WTC11 (cell line): Measurements from ENCODE around the gene MRPL33. TPM values are rescaled to one million over a fixed set of nuclear protein-coding genes. Genes with fewer than 3 reads are reported as not detected.

ENCODE experiments used
- ATAC-seq: fragments of 200-7000 bp; cut with Tn5 transposase; 2 replicates; pipeline ENCODE4 v1.10.0; 2021; ENCODE audit warnings: mild to moderate bottlenecking, moderate library complexity
- CTCF ChIA-PET: fragments of 300-600 bp; sonication (Branson Sonifier 250); formaldehyde crosslinking; loops from one replicate; lab custom pipeline; 2021; ENCODE audit warnings: antibody characterized with exemption; lab: Charles Lee
- POLR2A ChIA-PET: fragments of 350-600 bp; sonication (Branson Sonifier 250); formaldehyde crosslinking; loops from one replicate; lab custom pipeline; 2021; ENCODE audit warnings: antibody characterized with exemption; lab: Charles Lee
- DNase-seq: peaks from one replicate; pipeline ENCODE4 v3.0.0; 2021; ENCODE audit warnings: low spot score
- H3K27ac Mint-ChIP-seq: 2 replicates; pipeline ENCODE4 v1.8.0; 2021; ENCODE audit warnings: mixed read lengths
- H3K27me3 Mint-ChIP-seq: 2 replicates; pipeline ENCODE4 v1.8.0; 2021; ENCODE audit warnings: low read depth, mild to moderate bottlenecking, moderate library complexity, mixed read lengths
- H3K36me3 Mint-ChIP-seq: 2 replicates; pipeline ENCODE4 v1.8.0; 2021; ENCODE audit warnings: mixed read lengths
- H3K4me1 Mint-ChIP-seq: 2 replicates; pipeline ENCODE4 v1.8.0; 2022; ENCODE audit warnings: mixed read lengths
- H3K4me3 Mint-ChIP-seq: 2 replicates; pipeline ENCODE4 v1.8.0; 2021; ENCODE audit warnings: mild to moderate bottlenecking, moderate library complexity, mixed read lengths
- H3K9me3 Mint-ChIP-seq: 2 replicates; pipeline ENCODE4 v1.8.0; 2021; ENCODE audit warnings: mixed read lengths
- CREM ChIP-seq: sonication (generic); formaldehyde crosslinking; IDR thresholded peaks from 2 replicates; pipeline ENCODE4 v1.8.1; 2022; ENCODE audit warnings: mild to moderate bottlenecking, missing genetic modification reagents, moderate library complexity
- ELF4 ChIP-seq: sonication (generic); formaldehyde crosslinking; IDR thresholded peaks from 2 replicates; pipeline ENCODE4 v1.8.1; 2022; ENCODE audit warnings: low read depth, mild to moderate bottlenecking, moderate library complexity, missing genetic modification reagents
- ETV6 ChIP-seq: sonication (generic); formaldehyde crosslinking; IDR thresholded peaks from 2 replicates; pipeline ENCODE4 v1.8.1; 2022; ENCODE audit warnings: mild to moderate bottlenecking, missing genetic modification reagents
- FOXJ3 ChIP-seq: sonication (generic); formaldehyde crosslinking; IDR thresholded peaks from 2 replicates; pipeline ENCODE4 v1.9.0; 2021; ENCODE audit warnings: missing genetic modification reagents, mild to moderate bottlenecking, borderline replicate concordance
- GABPB1 ChIP-seq: sonication (generic); formaldehyde crosslinking; IDR thresholded peaks from 2 replicates; pipeline ENCODE4 v1.8.1; 2023; ENCODE audit warnings: mild to moderate bottlenecking, missing genetic modification reagents
- GRHL2 ChIP-seq: fragments of 250-450 bp; sonication (Bioruptor Pico); IDR thresholded peaks from 2 replicates; pipeline ENCODE4 v1.8.0; 2022; ENCODE audit warnings: mild to moderate bottlenecking, moderate library complexity; ENCODE audit not compliant: insufficient replicate concordance, severe bottlenecking
- HMGA2 ChIP-seq: fragments of 250-450 bp; sonication (Bioruptor Pico); IDR thresholded peaks from 2 replicates; pipeline ENCODE4 v1.4.0; 2021; ENCODE audit warnings: mild to moderate bottlenecking, moderate library complexity
- IRF2 ChIP-seq: sonication (generic); formaldehyde crosslinking; IDR thresholded peaks from 2 replicates; pipeline ENCODE4 v1.8.0; 2022; ENCODE audit warnings: low read depth, missing genetic modification reagents, borderline replicate concordance
- JAZF1 ChIP-seq: fragments of 250-450 bp; sonication (Bioruptor Pico); IDR thresholded peaks from 2 replicates; pipeline ENCODE4 v1.9.0; 2021; ENCODE audit warnings: moderate library complexity, mild to moderate bottlenecking, inconsistent platforms
- MYBL2 ChIP-seq: sonication (generic); formaldehyde crosslinking; IDR thresholded peaks from 2 replicates; pipeline ENCODE4 v1.8.1; 2023; ENCODE audit warnings: mild to moderate bottlenecking, moderate library complexity, missing genetic modification reagents
- NR2C2 ChIP-seq: sonication (generic); formaldehyde crosslinking; IDR thresholded peaks from 2 replicates; pipeline ENCODE4 v1.8.0; 2022; ENCODE audit warnings: mild to moderate bottlenecking, missing genetic modification reagents
- NR3C1 ChIP-seq: sonication (generic); formaldehyde crosslinking; conservative IDR thresholded peaks from 2 replicates; pipeline ENCODE4 v1.8.1; 2023; ENCODE audit warnings: low read depth, mild to moderate bottlenecking, missing genetic modification reagents
- SMAD4 ChIP-seq: sonication (generic); formaldehyde crosslinking; IDR thresholded peaks from 2 replicates; pipeline ENCODE4 v1.8.0; 2022; ENCODE audit warnings: mild to moderate bottlenecking, missing genetic modification reagents
- TEAD4 ChIP-seq: sonication (generic); formaldehyde crosslinking; IDR thresholded peaks from 2 replicates; pipeline ENCODE4 v1.8.0; 2022; ENCODE audit warnings: mild to moderate bottlenecking, missing genetic modification reagents
- TP53 ChIP-seq: sonication (generic); formaldehyde crosslinking; IDR thresholded peaks from 2 replicates; pipeline ENCODE4 v1.8.1; 2023; ENCODE audit warnings: mild to moderate bottlenecking, missing genetic modification reagents
- ZNF263 ChIP-seq: sonication (generic); formaldehyde crosslinking; IDR thresholded peaks from 2 replicates; pipeline ENCODE4 v1.8.1; 2022; ENCODE audit warnings: low read depth, mild to moderate bottlenecking, moderate library complexity, missing genetic modification reagents
- ZNF317 ChIP-seq: sonication (generic); formaldehyde crosslinking; IDR thresholded peaks from 2 replicates; pipeline ENCODE4 v1.8.1; 2023; ENCODE audit warnings: low read depth, mild to moderate bottlenecking, moderate library complexity, missing genetic modification reagents, borderline replicate concordance
- ZNF396 ChIP-seq: fragments of 250-450 bp; sonication (Bioruptor Pico); IDR thresholded peaks from 2 replicates; pipeline ENCODE4 v1.8.0; 2021; ENCODE audit warnings: mild to moderate bottlenecking, moderate library complexity, borderline replicate concordance
- total RNA-seq: library from RNA; stranded (reverse); gene quantifications from 3 replicates; pipeline ENCODE4 v1.2.3, GENCODE V29; 2021
- TF ChIP-seq, protein P1 (sequence below): fragments of 250-450 bp; sonication (Bioruptor Pico); conservative IDR thresholded peaks from 2 replicates; pipeline ENCODE4 v1.9.0; 2021; ENCODE audit warnings: mild to moderate bottlenecking
- TF ChIP-seq, protein P2 (sequence below): sonication (generic); formaldehyde crosslinking; IDR thresholded peaks from 2 replicates; pipeline ENCODE4 v1.8.0; 2022; ENCODE audit warnings: mild to moderate bottlenecking, missing genetic modification reagents
- TF ChIP-seq, protein P3 (sequence below): sonication (generic); formaldehyde crosslinking; IDR thresholded peaks from 2 replicates; pipeline ENCODE4 v1.8.1; 2022; ENCODE audit warnings: mild to moderate bottlenecking, moderate library complexity, missing genetic modification reagents
- TF ChIP-seq, protein P4 (sequence below): sonication (generic); formaldehyde crosslinking; IDR thresholded peaks from 2 replicates; pipeline ENCODE4 v1.8.1; 2022; ENCODE audit warnings: low read depth, missing genetic modification reagents, borderline replicate concordance
- TF ChIP-seq, protein P5 (sequence below): sonication (generic); formaldehyde crosslinking; IDR thresholded peaks from 2 replicates; pipeline ENCODE4 v1.8.1; 2023; ENCODE audit warnings: mild to moderate bottlenecking, missing genetic modification reagents, moderate library complexity
- TF ChIP-seq, protein P6 (sequence below): sonication (generic); formaldehyde crosslinking; IDR thresholded peaks from 2 replicates; pipeline ENCODE4 v1.8.1; 2023; ENCODE audit warnings: mild to moderate bottlenecking, missing genetic modification reagents

MRPL33 gene
- total RNA-seq, 1 experiment from 2014 or later: 52.5 TPM

DNA sequence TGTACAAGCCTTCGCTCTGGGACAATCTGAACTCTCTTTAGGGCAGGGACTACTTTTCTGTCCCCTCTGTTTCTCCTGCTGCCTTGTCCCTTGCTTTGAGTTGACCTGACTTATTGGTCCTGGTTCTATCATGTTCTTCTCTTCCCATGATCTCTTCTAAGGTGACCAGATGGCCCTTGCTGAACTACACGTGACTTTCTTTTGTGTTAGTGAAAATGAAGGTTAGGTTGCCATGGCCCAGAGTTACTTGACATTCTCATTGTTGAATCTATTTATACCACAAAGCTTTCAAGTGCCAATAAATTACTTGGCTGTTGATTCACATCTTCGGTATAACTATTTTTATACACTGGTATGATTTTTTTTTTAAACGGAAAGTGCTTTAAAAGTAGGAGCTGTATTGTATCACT is 24.4 kb downstream of the MRPL33 start:
- POLR2A ChIA-PET: no interaction called here
- H3K27me3 Mint-ChIP-seq: peaks cover 4% of the 10 kb centered on the region; the same call in 1 of the 2 replicates
- H3K27ac Mint-ChIP-seq: no peak overlapping the region
- H3K4me3 Mint-ChIP-seq: no peak overlapping the region
- no peaks in the 10 kb centered on the region for H3K36me3 Mint-ChIP-seq
- no peak for ATAC-seq
- H3K4me1 Mint-ChIP-seq: no peaks in the 10 kb centered on the region
- no peak for DNase-seq
- no peaks in the 10 kb centered on the region for H3K9me3 Mint-ChIP-seq
- CTCF ChIA-PET: no interaction called here
- no peak for TF ChIP-seq IRF2 (CRISPR knock-in tag)
- TF ChIP-seq ETV6 (CRISPR knock-in tag): no peak
- no peak for TF ChIP-seq HMGA2
- TF ChIP-seq TEAD4 (CRISPR knock-in tag): no peak
- no peak for TF ChIP-seq CREM (CRISPR knock-in tag)
- TF ChIP-seq, protein P1, sequence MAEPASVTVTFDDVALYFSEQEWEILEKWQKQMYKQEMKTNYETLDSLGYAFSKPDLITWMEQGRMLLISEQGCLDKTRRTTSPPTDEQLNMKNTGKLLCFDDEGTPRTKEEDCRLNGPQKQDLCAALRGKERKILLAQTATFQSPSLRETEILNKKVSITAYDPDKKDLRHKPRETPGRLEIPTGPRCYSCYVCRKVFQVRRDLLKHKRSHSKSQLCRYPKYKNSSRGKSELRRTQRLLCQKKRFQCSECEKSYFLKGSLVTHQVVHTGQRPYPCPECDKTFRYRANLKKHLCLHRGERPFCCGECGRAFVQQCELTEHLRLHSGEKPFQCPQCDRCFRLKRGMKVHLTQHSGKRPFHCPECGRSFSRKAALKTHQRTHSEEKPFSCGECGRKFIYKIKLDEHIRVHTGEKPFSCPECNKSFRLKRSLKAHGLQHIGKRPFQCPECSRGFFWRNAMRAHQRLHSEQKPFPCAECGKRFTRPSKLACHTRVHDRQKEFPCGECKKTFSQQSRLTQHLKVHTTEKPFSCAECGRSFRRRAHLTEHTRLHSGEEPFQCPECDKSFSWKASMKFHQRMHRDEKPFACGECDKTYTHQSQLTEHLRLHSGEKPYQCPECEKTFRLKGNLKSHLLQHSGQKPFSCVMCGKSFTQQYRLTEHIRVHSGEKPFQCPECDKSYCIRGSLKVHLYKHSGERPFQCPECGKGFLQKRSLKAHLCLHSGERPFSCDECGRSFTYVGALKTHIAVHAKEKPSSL: no peak
- no peak for TF ChIP-seq ZNF317 (CRISPR knock-in tag)
- TF ChIP-seq SMAD4: no peak
- TF ChIP-seq ELF4 (CRISPR knock-in tag): no peak
- TF ChIP-seq GRHL2 (CRISPR knock-in tag): no peak
- no peak for TF ChIP-seq GABPB1 (CRISPR knock-in tag)
- TF ChIP-seq FOXJ3 (CRISPR knock-in tag): no peak
- TF ChIP-seq, protein P2, sequence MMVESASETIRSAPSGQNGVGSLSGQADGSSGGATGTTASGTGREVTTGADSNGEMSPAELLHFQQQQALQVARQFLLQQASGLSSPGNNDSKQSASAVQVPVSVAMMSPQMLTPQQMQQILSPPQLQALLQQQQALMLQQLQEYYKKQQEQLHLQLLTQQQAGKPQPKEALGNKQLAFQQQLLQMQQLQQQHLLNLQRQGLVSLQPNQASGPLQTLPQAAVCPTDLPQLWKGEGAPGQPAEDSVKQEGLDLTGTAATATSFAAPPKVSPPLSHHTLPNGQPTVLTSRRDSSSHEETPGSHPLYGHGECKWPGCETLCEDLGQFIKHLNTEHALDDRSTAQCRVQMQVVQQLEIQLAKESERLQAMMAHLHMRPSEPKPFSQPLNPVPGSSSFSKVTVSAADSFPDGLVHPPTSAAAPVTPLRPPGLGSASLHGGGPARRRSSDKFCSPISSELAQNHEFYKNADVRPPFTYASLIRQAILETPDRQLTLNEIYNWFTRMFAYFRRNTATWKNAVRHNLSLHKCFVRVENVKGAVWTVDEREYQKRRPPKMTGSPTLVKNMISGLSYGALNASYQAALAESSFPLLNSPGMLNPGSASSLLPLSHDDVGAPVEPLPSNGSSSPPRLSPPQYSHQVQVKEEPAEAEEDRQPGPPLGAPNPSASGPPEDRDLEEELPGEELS (CRISPR knock-in tag): no peak
- TF ChIP-seq, all 79 proteins: peak for 0

DNA sequence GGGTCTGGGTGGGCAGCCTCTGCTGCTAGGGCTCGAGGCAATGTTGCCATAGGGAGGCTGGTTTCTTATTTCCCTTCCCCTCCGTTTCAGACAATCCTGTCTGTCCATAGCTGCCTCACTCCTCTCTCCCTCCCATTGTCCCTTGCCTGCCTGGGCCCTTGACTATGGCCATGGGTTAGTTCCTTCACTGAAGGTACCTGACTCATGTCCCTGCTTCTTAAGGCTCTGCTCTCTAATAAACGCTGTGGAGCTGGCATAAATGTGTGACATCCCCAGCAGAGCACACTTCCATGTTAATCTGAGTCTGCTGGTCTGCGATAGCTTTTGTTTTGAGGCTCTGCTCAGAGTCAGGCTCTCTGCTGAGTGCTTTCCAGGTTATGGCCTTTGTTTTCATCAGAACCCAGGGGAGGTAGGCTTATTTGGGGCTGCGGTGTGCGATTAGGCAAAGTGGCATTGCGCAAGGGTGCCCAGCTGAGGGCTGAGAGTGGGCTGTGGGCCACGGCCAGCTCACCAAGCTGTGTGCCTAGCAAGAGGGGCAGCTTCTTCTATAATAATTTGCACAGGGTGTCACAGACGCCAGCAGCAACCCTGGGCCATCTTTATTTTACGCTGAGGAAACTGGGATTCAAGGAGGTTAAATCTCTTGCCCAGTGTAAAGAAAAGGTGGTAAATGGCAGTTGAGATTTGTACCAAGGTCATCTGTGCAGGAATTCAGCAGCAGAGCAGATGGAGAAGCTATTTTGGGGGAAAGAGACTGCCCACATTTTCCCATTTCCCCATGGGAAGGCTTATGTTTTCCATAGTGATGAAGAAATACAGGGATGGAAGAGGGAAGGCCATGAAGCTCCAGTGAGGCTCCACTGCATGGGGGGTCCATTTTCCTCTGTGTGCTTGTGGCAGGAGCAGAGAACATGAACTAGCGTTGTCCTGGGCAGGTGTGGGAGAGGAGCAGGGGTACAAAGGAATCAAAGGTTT is 25.6 kb downstream of the MRPL33 start:
- ChIA-PET POLR2A (no interaction called here), CTCF (interaction anchor here (0.8 to 1.5 kb wide), 4 partner anchors 43 to 114 kb away, joined by 4 to 5 read pairs (median 4); no protein-coding TSS in a partner anchor)
- Mint-ChIP-seq H3K4me3 (no peak overlapping the region), H3K27ac (no peak overlapping the region), H3K9me3 (no peaks in the 10 kb centered on the region), H3K36me3 (no peaks in the 10 kb centered on the region), H3K4me1 (no peaks in the 10 kb centered on the region), H3K27me3 (peaks cover 4% of the 10 kb centered on the region; the same call in 1 of the 2 replicates)
- DNase-seq: no peak
- TF ChIP-seq TP53: no peak
- TF ChIP-seq ELF4 (CRISPR knock-in tag): no peak
- TF ChIP-seq, protein P3, sequence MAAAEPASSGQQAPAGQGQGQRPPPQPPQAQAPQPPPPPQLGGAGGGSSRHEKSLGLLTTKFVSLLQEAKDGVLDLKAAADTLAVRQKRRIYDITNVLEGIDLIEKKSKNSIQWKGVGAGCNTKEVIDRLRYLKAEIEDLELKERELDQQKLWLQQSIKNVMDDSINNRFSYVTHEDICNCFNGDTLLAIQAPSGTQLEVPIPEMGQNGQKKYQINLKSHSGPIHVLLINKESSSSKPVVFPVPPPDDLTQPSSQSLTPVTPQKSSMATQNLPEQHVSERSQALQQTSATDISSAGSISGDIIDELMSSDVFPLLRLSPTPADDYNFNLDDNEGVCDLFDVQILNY: no peak
- no peak for TF ChIP-seq MYBL2 (CRISPR knock-in tag)
- no peak for TF ChIP-seq NR3C1 (CRISPR knock-in tag)
- no peak for TF ChIP-seq ZNF263 (CRISPR knock-in tag)
- TF ChIP-seq, protein P4, sequence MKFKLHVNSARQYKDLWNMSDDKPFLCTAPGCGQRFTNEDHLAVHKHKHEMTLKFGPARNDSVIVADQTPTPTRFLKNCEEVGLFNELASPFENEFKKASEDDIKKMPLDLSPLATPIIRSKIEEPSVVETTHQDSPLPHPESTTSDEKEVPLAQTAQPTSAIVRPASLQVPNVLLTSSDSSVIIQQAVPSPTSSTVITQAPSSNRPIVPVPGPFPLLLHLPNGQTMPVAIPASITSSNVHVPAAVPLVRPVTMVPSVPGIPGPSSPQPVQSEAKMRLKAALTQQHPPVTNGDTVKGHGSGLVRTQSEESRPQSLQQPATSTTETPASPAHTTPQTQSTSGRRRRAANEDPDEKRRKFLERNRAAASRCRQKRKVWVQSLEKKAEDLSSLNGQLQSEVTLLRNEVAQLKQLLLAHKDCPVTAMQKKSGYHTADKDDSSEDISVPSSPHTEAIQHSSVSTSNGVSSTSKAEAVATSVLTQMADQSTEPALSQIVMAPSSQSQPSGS (CRISPR knock-in tag): no peak
- TF ChIP-seq JAZF1 (CRISPR knock-in tag): no peak
- TF ChIP-seq NR2C2 (CRISPR knock-in tag): no peak
- TF ChIP-seq, protein P5, sequence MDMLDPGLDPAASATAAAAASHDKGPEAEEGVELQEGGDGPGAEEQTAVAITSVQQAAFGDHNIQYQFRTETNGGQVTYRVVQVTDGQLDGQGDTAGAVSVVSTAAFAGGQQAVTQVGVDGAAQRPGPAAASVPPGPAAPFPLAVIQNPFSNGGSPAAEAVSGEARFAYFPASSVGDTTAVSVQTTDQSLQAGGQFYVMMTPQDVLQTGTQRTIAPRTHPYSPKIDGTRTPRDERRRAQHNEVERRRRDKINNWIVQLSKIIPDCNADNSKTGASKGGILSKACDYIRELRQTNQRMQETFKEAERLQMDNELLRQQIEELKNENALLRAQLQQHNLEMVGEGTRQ: no peak
- TF ChIP-seq ZNF396 (CRISPR knock-in tag): no peak
- TF ChIP-seq, protein P6, sequence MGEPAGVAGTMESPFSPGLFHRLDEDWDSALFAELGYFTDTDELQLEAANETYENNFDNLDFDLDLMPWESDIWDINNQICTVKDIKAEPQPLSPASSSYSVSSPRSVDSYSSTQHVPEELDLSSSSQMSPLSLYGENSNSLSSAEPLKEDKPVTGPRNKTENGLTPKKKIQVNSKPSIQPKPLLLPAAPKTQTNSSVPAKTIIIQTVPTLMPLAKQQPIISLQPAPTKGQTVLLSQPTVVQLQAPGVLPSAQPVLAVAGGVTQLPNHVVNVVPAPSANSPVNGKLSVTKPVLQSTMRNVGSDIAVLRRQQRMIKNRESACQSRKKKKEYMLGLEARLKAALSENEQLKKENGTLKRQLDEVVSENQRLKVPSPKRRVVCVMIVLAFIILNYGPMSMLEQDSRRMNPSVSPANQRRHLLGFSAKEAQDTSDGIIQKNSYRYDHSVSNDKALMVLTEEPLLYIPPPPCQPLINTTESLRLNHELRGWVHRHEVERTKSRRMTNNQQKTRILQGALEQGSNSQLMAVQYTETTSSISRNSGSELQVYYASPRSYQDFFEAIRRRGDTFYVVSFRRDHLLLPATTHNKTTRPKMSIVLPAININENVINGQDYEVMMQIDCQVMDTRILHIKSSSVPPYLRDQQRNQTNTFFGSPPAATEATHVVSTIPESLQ (CRISPR knock-in tag): no peak
- no peak for ATAC-seq
